Pericardium fibroblast (primary cell): ENCODE data around the gene SRP19. TPM values are rescaled to one million over a fixed set of nuclear protein-coding genes. Genes with fewer than 3 reads are reported as not detected.

Experiments used
- total RNA-seq: library from RNA; depleted of rRNA; stranded (reverse); fragments of >200 nt; gene quantifications from 2 replicates; pipeline ENCODE4 v1.2.3, GENCODE V29; 2015

Gene SRP19
- 40.3 and 46.0 TPM in 2 replicates for total RNA-seq

GRCh38 chr5:112860929-112861637 is at the start of gene SRP19:
Gene SRP19 (plus strand): TSS chr5:112861287. CDS start chr5:112861377, 90 bp downstream.

Other genes starting within 250 kb of the SRP19 start
- gene APC, start 123.4 kb upstream of the SRP19 start, total RNA-seq = 15.9 and 26.9 TPM in 2 replicates
- 38.6 and 52.5 TPM in 2 replicates for gene REEP5, start 60.9 kb downstream of the SRP19 start, total RNA-seq
- gene DCP2, start 115.5 kb downstream of the SRP19 start, total RNA-seq = 10.7 and 12.0 TPM in 2 replicates